EH (cell line): Measurements from ENCODE around the gene SF3B4.
"Not testable (repeated sequence)": the region's sequence is repeated elsewhere in the genome, so short reads cannot be mapped to it uniquely, and the experiment has no call there.

Source experiments
- DNase-seq: peaks from one replicate; pipeline ENCODE4 v3.0.0-alpha.2; 2015; ENCODE audit warnings: low read depth

Gene SF3B4

GRCh38 chr1:149887456-149888246 is 40.0 kb downstream of the SF3B4 start:
- DNase-seq = peak; percentile 99

DNA sequence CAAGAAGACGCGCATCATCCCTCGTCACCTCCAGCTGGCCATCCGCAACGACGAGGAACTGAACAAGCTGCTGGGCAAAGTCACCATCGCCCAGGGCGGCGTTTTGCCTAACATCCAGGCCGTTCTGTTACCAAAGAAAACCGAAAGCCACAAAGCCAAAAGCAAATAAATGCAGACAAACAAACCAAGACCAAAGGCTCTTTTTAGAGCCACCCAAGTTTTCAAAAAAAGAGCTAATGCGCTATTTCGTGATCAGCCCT is 40.5 kb downstream of the SF3B4 start:
- not testable (repeated sequence) for DNase-seq

GRCh38 chr1:149886396-149887195 is 41.0 kb downstream of the SF3B4 start:
- peak; percentile 100 for DNase-seq

- not testable (repeated sequence) for DNase-seq
Observed at GRCh38 chr1:149886121-149886395, 41.5 kb downstream of the SF3B4 start.

DNA sequence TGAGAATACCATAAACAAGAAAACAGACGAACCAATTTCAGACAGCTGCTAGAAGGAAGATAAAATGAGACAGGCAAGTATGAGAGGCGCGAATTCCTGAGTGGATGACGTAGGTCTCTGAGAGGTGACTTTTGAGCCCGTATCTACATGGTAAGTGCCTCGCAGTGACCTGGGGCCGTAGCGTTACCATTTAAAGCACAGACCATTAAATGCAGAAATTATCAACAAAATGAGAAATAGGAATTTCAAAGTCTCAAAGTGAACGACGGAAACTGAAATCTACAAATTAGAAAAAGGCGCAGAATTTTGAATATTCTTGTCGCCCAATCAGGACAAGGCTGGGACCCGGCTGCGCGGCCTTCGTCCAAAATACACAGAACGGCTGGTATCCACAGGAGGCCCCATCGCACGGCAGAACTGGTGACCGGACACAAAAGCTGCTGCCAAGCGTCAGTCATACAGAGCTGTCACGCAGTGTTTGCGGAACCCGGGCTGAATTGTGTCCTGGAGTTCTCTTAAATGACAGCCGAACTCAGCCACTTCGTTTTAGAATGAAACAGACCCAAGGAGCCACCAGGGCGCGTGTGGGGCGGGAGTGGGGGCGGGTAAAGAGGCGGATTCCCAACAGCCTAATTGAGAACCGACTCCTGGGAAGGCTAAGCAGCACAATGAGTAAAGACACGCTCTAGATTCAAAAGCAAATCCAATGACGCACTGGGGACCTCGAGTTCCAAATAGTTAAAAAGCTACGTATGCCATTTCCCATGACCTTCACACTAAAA is 42.1 kb downstream of the SF3B4 start:
- peak; percentile 95 for DNase-seq

DNA sequence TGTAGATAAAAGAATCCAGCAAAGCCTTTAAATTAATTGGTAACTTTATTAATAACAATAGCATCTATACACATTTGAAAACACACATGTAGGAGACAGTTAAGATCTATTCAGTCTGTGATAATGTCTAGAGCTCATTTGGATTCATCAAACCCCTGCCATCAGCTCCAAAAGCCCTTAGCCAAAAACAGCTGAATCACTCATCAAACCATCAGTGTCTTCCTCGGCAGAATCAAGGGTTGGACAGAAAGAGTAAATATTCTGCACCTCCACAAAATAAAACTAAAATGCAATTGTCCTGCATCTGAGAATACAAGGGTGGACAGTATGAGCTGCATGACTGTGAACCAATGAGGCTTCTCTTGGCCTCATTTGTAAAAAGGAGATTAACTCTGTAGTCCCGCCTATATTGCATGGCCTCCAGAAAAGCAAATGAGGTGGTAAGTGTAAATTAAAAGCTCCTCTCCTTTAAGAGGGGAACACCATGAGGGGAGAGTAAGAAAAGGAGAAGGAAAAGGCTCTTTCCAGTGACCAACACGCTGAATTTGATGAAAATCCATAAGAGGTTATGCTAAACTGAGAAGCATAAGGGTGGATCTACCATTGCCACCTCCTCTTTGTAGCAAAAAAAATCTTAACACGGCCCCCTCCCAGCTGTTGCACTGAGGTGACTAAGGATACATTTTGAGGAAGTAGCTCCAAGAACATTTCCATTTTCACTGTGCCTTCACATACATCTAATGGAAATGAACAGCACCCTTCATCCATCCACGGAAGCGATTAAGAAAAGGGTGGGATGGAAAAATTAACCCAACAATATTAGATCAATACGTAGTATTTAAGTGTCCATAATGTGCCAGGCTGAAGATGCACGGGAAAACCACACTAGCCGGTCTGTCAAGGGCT is 42.9 kb downstream of the SF3B4 start:
- peak; percentile 34 for DNase-seq

DNA sequence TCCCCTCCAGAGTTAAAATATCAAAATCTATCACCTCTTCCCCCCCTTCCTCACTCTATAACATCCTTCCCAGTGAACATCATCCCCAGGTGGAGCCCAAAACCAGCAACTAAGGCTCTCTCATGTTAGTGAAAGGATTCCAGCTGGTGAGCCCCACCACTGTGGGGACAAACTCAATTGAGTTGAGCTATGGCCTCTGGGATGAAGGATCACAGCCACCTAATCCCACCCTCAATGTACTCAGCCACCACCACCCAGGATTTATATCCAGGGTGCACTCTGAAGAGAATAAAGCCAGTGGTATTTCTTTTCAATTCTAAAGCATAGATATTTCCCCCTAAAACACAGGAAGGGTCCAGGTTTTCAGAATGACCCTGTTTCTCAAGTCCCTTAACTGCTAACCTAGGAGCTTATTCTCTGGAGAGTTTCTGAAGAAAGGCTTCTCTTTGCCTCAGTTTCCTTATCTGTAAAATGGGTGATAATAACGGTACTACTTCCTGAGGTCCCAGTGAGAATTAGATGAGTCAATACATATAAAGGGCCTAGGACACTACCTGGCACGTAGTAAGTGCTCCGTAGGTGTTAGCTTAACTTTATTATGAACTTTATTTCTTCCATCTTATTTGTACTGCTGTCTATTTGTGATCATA is 43.9 kb downstream of the SF3B4 start:
- DNase-seq = no peak

GRCh38 chr1:149881876-149882275 is 45.7 kb downstream of the SF3B4 start:
- DNase-seq = no peak

- DNase-seq = no peak
Observed at GRCh38 chr1:149879556-149879955, 48.0 kb downstream of the SF3B4 start.

GRCh38 chr1:149877211-149877946 is 50.2 kb downstream of the SF3B4 start:
- DNase-seq = no peak
